GM23248 (cell line): ENCODE results near the gene TRIO.

Experiments used
- EZH2 ChIP-seq: fragments of 200-600 bp; sonication (generic); IDR thresholded peaks from 2 replicates; pipeline ENCODE4 v1.6.1; 2018; ENCODE audit warnings: antibody characterized with exemption, mild to moderate bottlenecking; ENCODE audit not compliant: insufficient read depth, poor library complexity, severe bottlenecking
- EZH2phosphoT487 ChIP-seq: fragments of 200-600 bp; sonication (generic); IDR thresholded peaks from 2 replicates; pipeline ENCODE4 v1.6.1; 2018; ENCODE audit warnings: antibody characterized with exemption, moderate library complexity, mild to moderate bottlenecking, low read depth; ENCODE audit not compliant: insufficient read depth

DNA sequence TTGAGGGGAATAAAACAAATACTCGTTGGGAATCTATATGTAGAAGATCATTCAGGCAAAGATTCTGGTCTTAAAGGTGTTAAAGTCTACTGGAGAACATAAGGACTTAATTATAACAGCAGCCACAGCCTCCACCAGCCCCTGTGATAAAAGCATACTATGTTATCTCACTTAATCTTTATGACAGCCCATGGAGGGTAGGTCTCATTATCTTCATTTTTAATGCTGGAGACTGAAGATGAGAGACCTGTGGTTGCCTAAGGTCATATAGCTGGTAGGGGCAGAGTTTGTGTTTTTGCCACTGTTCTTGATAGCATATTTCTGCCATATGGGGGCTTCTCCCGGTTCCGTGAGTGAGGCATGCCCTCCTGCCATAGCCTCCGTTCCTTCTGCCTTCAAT, 88.7 kb downstream of the TRIO start:
- TF ChIP-seq EZH2phosphoT487 (no peak), EZH2 (no peak)
